AG08396 (cell line): ENCODE data around the gene THSD4.
A peak's percentile ranks its signal among the peaks of the same experiment; 100 is the strongest.
"Not testable (repeated sequence)": the region's sequence is repeated elsewhere in the genome, so short reads cannot be mapped to it uniquely, and the experiment has no call there.

Experiments
- DNase-seq: peaks from one replicate; pipeline ENCODE4 v3.0.0; 2012; ENCODE audit warnings: low spot score, mixed read lengths

Gene THSD4

GRCh38 chr15:71261418-71261817, 146.1 kb downstream of the THSD4 start:
- no peak for DNase-seq

- DNase-seq, result no peak
These were observed 146.6 kb downstream of the THSD4 start for GRCh38 chr15:71261909-71262308.

- no peak for DNase-seq
These were observed 147.3 kb downstream of the THSD4 start for GRCh38 chr15:71262599-71262998.

- not testable (repeated sequence) for DNase-seq
These were observed 150.3 kb downstream of the THSD4 start for GRCh38 chr15:71265606-71266005.

GRCh38 chr15:71271327-71271726, 156.1 kb downstream of the THSD4 start:
- no peak for DNase-seq

- no peak for DNase-seq
These were observed 157.7 kb downstream of the THSD4 start for GRCh38 chr15:71272932-71273331.

GRCh38 chr15:71273731-71274447, 158.6 kb downstream of the THSD4 start:
- no peak for DNase-seq

GRCh38 chr15:71274448-71274798, 159.2 kb downstream of the THSD4 start:
- no peak for DNase-seq

- DNase-seq, result peak; percentile 32
These were observed 159.8 kb downstream of the THSD4 start for GRCh38 chr15:71275098-71275497.

- DNase-seq, result no peak
These were observed 160.5 kb downstream of the THSD4 start for GRCh38 chr15:71275566-71276335.

- DNase-seq, result no peak
These were observed 161.0 kb downstream of the THSD4 start for GRCh38 chr15:71276336-71276665.

GRCh38 chr15:71278989-71279756, 163.9 kb downstream of the THSD4 start:
- peak; percentile 61 for DNase-seq

GRCh38 chr15:71279757-71280141, 164.5 kb downstream of the THSD4 start:
- no peak for DNase-seq

- no peak for DNase-seq
These were observed 164.9 kb downstream of the THSD4 start for GRCh38 chr15:71280206-71280605.

- DNase-seq, result no peak
These were observed 166.0 kb downstream of the THSD4 start for GRCh38 chr15:71281256-71281655.

- peak; percentile 56 for DNase-seq
These were observed 166.8 kb downstream of the THSD4 start for GRCh38 chr15:71282076-71282475.

GRCh38 chr15:71288348-71288955, 173.2 kb downstream of the THSD4 start:
- DNase-seq, result no peak

- no peak for DNase-seq
These were observed 174.7 kb downstream of the THSD4 start for GRCh38 chr15:71290002-71290401.

GRCh38 chr15:71290881-71291635, 175.8 kb downstream of the THSD4 start:
- no peak for DNase-seq

GRCh38 chr15:71291723-71292122, 176.5 kb downstream of the THSD4 start:
- no peak for DNase-seq

GRCh38 chr15:71293723-71294122, 178.5 kb downstream of the THSD4 start:
- DNase-seq, result no peak
